GM18870 (cell line): ENCODE measurements around the gene AGTRAP.

Experiments used
- ATAC-seq: cut with Tn5 transposase; IDR thresholded peaks from one replicate; pipeline ENCODE4 v1.9.1; 2021; ENCODE audit warnings: moderate library complexity; ENCODE audit not compliant: unreplicated experiment

The AGTRAP gene

GRCh38 chr1:11782127-11782708 lies 46.3 kb downstream of the AGTRAP start:
- no peak for ATAC-seq

DNA sequence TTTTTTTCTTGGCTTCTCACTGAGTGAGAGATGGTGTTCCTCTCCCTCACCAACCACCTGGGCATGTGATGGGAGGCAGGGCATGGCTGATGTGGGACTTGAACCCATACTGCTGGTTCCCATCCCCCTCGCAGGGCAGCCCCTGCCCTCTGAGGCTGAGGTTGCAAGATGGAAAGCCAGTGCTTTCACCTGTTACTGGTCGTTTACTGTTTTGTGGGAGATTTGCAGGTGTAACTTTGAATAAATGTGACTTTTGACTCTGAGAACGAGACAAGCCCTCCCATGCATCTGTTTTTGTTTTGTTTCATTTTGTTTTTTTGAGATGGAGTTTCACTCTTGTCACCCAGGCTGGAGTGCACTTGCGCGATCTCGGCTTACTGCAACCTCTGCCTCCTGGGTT lies 47.6 kb downstream of the AGTRAP start:
- no peak for ATAC-seq

DNA sequence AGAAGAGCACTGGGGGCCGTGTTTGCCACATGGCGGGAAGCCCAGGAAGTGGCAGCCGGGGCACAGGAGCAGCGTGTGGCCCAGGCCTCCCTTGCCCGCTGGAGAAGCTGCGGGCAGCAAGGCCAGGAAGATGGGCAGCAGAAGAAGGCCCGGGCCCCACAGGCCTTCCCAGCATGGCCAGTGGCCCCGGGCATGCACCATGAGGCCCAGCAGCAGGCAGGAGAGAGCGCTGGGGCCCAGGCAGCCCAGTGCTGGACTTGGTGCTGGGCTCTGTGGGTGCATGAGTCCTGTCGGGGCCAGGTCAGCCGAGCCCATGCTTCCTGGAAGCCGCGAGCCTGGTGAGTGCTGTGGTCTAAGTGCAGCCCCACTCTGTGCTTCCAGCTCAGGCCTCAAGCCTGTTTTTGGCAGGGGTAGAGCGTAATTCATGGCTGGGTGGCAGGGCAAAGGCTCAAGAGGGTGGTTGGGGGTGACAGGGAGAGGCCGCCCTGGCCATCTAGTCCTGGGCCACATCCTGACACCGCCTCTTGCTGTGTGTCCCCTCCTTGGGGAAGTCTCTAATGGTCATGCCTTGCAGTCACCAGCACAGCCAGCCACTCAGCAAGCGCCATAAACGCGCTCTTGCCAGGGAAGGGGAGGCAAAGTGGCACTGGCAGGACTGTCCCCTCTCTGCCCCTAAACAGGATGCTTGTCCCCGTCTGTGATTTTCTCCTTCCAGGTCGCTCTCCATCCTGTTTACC lies 48.5 kb downstream of the AGTRAP start:
- no peak for ATAC-seq

DNA sequence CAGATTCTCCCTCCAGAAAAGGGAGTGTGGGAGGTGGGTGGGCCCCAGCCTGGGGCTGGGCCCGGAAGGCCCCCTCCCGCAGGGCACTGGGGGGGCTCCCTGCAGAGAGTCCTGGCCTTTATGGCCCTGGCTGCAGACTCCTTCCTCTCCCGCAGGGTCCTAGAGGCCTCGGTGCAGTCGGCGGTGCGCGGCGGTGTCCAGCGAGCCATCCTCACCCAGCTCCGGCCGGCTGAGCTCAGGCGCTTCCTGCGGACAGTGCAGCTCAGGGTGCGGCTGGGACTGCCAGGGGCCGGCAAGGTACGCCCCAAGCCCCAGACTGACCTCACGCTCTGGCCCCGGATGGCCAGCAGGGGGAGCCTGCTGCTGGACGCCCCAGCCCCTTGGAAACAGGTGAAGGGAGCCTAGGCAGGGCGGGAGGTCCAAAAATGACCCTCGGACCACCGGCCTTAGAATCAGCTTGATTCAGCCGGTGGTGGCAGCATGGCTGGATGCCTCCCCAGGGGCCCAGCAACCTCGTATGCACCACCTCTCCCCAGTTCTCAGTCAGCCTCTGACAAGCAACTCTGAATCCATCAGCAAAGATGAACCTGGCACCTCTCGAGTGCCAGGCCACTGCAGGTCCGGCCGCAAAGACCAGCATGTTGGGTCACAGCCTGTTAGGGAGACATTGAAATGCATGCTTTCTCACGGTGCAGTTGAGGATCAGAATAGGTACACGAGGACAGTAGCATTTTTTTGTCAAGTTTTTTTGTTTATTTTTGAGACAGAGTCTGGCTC lies 49.2 kb downstream of the AGTRAP start:
- ATAC-seq, result no peak

DNA sequence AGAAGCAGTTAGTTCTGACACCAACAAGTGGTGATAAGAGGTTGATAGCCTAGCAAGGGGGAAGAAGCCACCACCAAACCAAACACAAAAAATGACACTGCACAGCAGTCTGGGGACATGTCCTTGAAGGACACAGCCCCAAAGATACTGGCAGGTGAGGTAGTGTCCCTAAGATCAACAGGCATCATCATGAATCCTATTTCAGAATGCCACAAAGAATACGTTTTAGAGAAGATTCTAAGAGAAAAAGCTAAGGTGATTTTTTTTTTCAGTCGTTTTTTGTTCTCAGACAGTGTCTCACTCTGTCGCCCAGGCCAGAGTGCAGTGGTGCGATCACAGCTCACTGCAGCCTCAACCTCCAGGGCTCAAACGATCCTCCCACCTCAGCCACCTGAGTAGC lies 50.2 kb downstream of the AGTRAP start:
- ATAC-seq, result no peak

DNA sequence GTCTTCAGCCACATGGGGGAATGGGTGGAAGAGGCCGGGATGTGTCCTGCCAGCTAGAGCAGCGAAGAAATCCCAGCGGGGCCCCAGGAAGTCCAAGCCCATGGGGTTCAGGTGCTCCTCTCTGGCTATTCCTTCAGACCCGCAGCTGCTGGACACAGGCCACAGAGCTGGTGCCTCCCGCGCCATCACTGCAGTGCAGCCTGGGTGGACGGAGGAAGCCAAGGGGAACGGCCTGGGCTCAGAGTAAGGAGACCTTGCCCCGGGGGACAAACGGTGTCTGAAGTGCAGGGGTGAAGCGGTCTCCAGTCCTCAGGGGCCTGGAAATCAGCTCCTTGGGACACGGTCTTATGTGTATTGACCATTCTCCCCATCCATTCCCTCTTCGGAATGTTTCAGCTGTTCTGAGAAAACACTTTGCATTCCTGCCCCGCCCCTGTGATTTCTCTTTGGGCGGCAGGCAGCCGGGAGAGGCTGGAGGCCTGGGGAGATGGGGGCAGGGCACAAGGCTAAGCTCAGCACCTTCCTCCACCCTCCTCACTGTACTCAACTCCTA lies 51.4 kb downstream of the AGTRAP start:
- no peak for ATAC-seq

- ATAC-seq, result no peak
Measured at GRCh38 chr1:11787804-11788436, 52.0 kb downstream of the AGTRAP start.

DNA sequence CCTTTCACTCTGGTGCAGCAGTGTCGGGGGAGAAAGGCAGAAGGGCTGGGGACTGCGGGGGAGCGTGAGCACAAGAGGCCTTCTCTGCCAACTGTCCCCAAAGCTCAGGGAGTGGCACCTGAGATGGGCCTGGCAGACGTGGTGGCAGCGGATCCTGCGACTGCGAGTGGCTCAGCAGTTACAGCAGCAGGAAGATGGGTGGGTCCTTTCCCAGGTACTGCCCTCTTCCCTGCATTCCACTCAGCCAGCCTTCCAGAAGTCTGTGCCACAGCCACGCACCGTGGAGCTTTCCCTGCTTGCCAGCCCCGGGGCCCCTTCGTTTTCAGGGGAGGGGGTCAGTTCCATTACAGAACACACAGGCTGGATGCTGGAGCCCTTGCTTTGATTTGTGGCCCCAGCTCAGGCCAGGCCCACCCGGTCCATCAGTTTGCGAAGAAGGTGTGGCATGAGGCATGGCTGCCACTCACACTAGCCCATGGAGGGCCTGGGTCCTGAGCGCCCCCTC lies 52.7 kb downstream of the AGTRAP start:
- no peak for ATAC-seq

- ATAC-seq, result no peak
Measured at GRCh38 chr1:11789126-11790067, 53.5 kb downstream of the AGTRAP start.

- no peak for ATAC-seq
Measured at GRCh38 chr1:11790101-11790879, 54.4 kb downstream of the AGTRAP start.

GRCh38 chr1:11790880-11791715 lies 55.2 kb downstream of the AGTRAP start:
- ATAC-seq, result no peak

- no peak for ATAC-seq
Measured at GRCh38 chr1:11792106-11792505, 56.2 kb downstream of the AGTRAP start.

DNA sequence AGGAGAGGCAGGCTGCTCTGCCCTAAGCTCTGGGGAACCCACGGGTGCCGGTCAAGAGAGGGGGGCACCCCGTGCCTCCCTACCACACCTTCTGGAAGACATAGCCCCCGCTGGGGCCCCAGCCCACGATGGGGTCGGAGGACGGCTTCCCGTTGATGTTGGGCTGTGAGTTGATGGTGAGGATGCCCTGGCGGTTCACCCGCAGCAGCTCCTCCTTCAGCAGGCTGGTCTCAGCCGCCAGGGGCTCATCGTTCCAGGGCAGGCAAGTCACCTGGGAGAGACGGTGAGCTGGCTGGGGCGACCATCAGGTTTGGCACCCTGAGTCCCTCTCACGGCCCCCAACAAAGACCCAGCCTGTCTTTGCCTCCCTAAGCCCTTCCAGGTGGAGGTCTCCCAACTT lies 57.9 kb downstream of the AGTRAP start:
- ATAC-seq, result no peak

DNA sequence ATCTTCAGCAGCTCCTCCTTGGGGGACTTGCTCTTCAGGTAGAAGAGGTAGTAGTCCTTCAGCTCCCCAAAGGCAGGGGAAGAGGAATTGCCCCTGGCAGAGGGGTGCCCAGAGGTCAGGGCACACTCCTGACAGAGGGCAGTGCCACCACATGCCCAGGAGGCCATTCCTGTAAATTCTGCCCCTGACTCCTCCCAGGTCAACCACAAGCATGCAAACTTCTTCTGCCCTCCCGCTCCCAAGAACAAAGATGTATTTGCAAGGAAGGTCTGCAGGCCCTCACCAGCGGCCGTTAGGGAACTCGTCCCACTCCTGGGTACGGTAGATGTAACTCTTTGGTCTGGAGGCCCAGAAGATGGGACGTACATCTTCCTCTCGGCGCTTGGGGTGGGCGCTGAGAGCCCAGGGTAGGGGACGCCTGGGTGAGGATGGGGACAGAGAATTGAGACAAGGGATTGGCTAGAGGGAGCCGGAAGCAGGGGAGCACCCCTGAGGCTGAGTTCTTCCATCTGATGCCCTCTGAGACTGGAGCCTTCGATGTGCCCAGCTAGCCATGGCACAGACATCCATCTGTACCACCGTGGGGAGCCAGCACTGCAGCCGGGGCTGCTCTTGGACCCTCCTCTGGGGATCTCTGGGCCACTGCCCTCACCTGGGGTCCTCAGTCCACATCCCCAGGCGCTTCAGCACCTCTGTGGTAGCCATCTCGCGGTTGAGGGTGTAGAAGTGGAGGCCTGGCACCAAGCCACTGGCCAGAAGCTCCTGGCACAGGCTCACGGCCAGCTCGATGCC lies 58.7 kb downstream of the AGTRAP start:
- no peak for ATAC-seq

DNA sequence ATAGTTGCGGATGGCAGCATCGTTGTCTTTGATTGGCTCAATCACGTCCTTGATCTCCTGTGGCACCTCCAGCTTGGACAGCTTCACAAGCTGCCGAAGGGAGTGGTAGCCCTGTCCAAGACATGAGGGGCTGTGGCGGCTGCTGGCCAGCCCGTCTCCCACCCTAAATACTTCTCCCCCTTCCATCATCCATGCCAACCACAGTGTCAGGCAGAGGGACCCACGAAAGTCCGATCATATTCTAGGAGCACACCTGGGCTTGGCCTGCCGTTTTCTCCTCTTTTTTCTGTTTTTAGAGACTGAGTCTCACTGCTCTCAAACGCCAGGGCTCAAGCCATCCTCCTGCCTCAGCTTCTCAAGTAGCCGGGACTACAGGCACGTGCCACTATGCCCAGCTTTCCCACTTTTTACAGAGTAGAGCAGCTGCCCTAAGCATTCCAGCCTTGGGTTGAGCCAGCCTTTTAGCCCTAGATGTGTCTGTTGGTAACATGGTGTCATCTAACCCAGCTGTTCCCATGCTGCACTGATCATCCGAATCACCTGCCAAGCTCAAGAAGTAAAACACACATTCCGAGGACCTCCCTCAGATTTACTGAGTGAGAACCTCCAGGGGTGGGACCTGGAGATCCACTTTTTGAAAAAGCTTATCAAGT lies 59.4 kb downstream of the AGTRAP start:
- no peak for ATAC-seq

DNA sequence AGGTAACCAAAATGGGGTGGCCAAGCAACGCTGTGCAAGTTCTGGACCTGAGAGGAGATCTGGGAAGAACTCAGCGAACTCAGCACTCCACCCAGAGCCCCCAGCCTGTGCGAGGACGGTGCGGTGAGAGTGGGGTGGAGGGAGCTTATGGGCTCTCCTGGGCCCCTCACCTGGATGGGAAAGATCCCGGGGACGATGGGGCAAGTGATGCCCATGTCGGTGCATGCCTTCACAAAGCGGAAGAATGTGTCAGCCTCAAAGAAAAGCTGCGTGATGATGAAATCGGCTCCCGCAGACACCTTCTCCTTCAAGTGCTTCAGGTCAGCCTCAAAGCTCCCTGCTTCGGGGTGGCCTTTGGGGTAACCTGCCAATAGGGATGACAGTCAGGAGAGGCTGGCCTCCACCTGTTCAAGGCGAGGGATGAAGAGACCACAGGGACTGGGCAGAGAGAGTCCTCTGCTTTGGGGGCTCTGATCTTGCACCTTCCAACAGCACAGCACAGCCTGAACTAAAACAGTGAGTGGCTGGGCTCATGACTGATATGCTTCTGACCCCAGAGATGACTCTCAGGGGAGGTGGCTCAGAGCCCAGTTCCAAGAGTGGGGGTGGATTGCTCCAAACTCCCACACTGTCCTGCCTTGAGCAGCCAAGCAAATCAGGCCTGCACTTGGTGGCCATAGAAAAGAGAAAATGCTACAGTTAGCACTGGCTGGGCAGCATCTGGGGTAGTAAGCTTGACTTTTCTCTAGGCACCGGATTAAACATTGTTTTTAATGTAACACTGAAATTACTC lies 60.3 kb downstream of the AGTRAP start:
- no peak for ATAC-seq
